Transverse colon (tissue), 4 donors: ENCODE results near the gene SUGCT. TPM values are rescaled to one million over a fixed set of nuclear protein-coding genes. Genes with fewer than 3 reads are reported as not detected.
"Not testable (repeated sequence)": the region's sequence is repeated elsewhere in the genome, so short reads cannot be mapped to it uniquely, and the experiment has no call there.

Source experiments
- DNase-seq: peaks from one replicate; pipeline ENCODE4 v3.0.0-alpha.2; 2019
- H3K27ac ChIP-seq, 4 donors: fragments of 200-600 bp; sonication (generic); 2 replicates each; pipeline ENCODE4 v1.5.1; 2016 to 2018; ENCODE audit warnings: inconsistent platforms in 4 of 4
- H3K27me3 ChIP-seq: fragments of 200-600 bp; sonication (generic); 2 replicates; pipeline ENCODE4 v1.5.1; 2017; ENCODE audit warnings: inconsistent platforms
- H3K36me3 ChIP-seq, 4 donors: fragments of 200-600 bp; sonication (generic); 2 replicates each; pipeline ENCODE4 v1.5.1; 2017 to 2019; ENCODE audit warnings: inconsistent platforms in 4 of 4
- H3K4me1 ChIP-seq, 4 donors: fragments of 200-600 bp; sonication (generic); 2 replicates each; pipeline ENCODE4 v1.5.1; 2017 to 2020; ENCODE audit warnings: inconsistent platforms in 4 of 4
- H3K4me3 ChIP-seq, 4 donors: fragments of 200-600 bp; sonication (generic); 1 replicate in 1 of 4; 2 replicates in 3 of 4; pipeline versions ENCODE4 v1.5.1 to v1.6.1; 2017 to 2019; ENCODE audit warnings: inconsistent platforms in 4 of 4
- H3K9me3 ChIP-seq, 2 donors: fragments of 200-600 bp; sonication (generic); 2 replicates each; pipeline ENCODE4 v1.5.1; 2017 to 2019; ENCODE audit warnings: inconsistent platforms in 2 of 2
- CTCF ChIP-seq, 5 experiments: fragments of 200-600 bp in 3 of 5; fragments of 450-650 bp in 2 of 5; sonication (generic) in 3 of 5; IDR thresholded peaks; 1 replicate in 2 of 5; 2 replicates in 3 of 5; pipeline ENCODE4 v1.5.1; 2016 to 2017; ENCODE audit warnings: antibody characterized with exemption in 5 of 5, inconsistent platforms in 3 of 5, mild to moderate bottlenecking in 2 of 5, moderate library complexity in 1 of 5
- EP300 ChIP-seq: sonication (generic); formaldehyde crosslinking; IDR thresholded peaks from one replicate; pipeline ENCODE4 v1.6.1; 2017; ENCODE audit warnings: antibody characterized with exemption, low read depth
- POLR2A ChIP-seq: fragments of 450-650 bp; IDR thresholded peaks from one replicate; pipeline ENCODE4 v1.6.1; 2016; ENCODE audit warnings: antibody characterized with exemption, mild to moderate bottlenecking, moderate library complexity
- POLR2AphosphoS5 ChIP-seq, 3 donors: sonication (generic); formaldehyde crosslinking; IDR thresholded peaks; one replicate each; pipeline ENCODE4 v1.6.1; 2016; ENCODE audit warnings: antibody characterized with exemption in 3 of 3
- WGBS, 2 donors: methylation state at CpG; one replicate each; pipeline ENCODE4 v1.1.5; 2018; ENCODE audit warnings: low coverage in 1 of 2; 5-methylcytosine and 5-hydroxymethylcytosine counted together
- in situ Hi-C, 4 donors: fragments of 200-750 bp; cut with MboI; loops; one replicate each; pipeline versions ENCODE4 v1.15.0 to v1.15.1; 2017; ENCODE audit warnings: low sequenced_read_pairs in 3 of 4, low pct_ligation_motif_present in 1 of 4, low pct_unique_long_range_greater_than_20kb in 1 of 4
- intact Hi-C: fragments of 100-400 bp; cut with DNase I; formaldehyde crosslinking; loops from one replicate; pipeline ENCODE4 v1.15.1; 2023; ENCODE audit warnings: low total_unique reads
- total RNA-seq, 4 donors: library from RNA; depleted of rRNA; stranded (reverse); fragments of >200 nt; gene quantifications; one replicate each; pipeline ENCODE4 v1.1.0, GENCODE V29; 2016

SUGCT gene
- total RNA-seq, 4 donors from 2014 or later: 2.6 to 44.5 (median 15.9) TPM

- Histone ChIP-seq H3K9me3 (no peaks in the 10 kb centered on the region), H3K36me3 (no peaks in the 10 kb centered on the region), H3K4me1 (no peaks in the 10 kb centered on the region), H3K27ac (no peak overlapping the region), H3K27me3 (no peaks in the 10 kb centered on the region), H3K4me3 (no peak overlapping the region)
- in situ Hi-C loops: no loop called here
- intact Hi-C loops: no loop called here
- DNase-seq: no peak
- WGBS, 2 donors: 90 to 94% methylated on average over 5 of the region's 5 CpGs
- TF ChIP-seq POLR2AphosphoS5 (IDR thresholded peaks at IDR 0.05): no peak
- TF ChIP-seq EP300: no peak
- TF ChIP-seq POLR2A: no peak
- TF ChIP-seq CTCF (IDR thresholded peaks at IDR 0.05): no peak
Measured at GRCh38 chr7:40120020-40120419, 14.8 kb upstream of the SUGCT start.

- H3K27me3 ChIP-seq, DNase-seq, H3K9me3 ChIP-seq, intact Hi-C loops, H3K4me1 ChIP-seq, H3K27ac ChIP-seq, H3K36me3 ChIP-seq, in situ Hi-C loops, H3K4me3 ChIP-seq: not testable (repeated sequence)
- WGBS, 2 donors: 79 to 90% methylated on average over 5 to 14 of the region's 14 CpGs
Measured at GRCh38 chr7:40122100-40122939, 12.5 kb upstream of the SUGCT start.

GRCh38 chr7:40122940-40123254, 11.9 kb upstream of the SUGCT start:
- no peak overlapping the region for H3K27ac ChIP-seq
- DNase-seq: no peak
- H3K27me3 ChIP-seq: no peaks in the 10 kb centered on the region
- WGBS, 2 donors: 94 to 98% methylated on average over 2 of the region's 2 CpGs
- in situ Hi-C loops: no loop called here
- no peaks in the 10 kb centered on the region for H3K9me3 ChIP-seq
- intact Hi-C loops: no loop called here
- TF ChIP-seq CTCF (IDR thresholded peaks at IDR 0.05) (no peak), POLR2AphosphoS5 (IDR thresholded peaks at IDR 0.05) (no peak)
- no peaks in the 10 kb centered on the region for H3K36me3 ChIP-seq
- H3K4me3 ChIP-seq: no peak overlapping the region
- H3K4me1 ChIP-seq: no peaks in the 10 kb centered on the region

- H3K9me3 ChIP-seq: no peaks in the 10 kb centered on the region
- H3K27ac ChIP-seq: peak overlapping the region; percentile 91 to 96 (median 92)
- TF ChIP-seq CTCF (IDR thresholded peaks at IDR 0.05): no peak
- no peak for TF ChIP-seq POLR2AphosphoS5 (IDR thresholded peaks at IDR 0.05)
- TF ChIP-seq EP300: no peak
- no peaks in the 10 kb centered on the region for H3K27me3 ChIP-seq
- H3K4me3 ChIP-seq: peak overlapping the region; percentile 72 to 94 (median 79)
- no peak for DNase-seq
- intact Hi-C loops (no loop called here), in situ Hi-C loops (no loop called here)
- WGBS, 2 donors: 1% methylated on average over 16 to 36 of the region's 36 CpGs
- H3K4me1 ChIP-seq: peaks cover 8 to 35% (median 20%) of the 10 kb centered on the region in 4 donors
- H3K36me3 ChIP-seq: no peaks in the 10 kb centered on the region
Measured at GRCh38 chr7:40133561-40134427, 1.0 kb upstream of the SUGCT start.
